H1 (cell line): ENCODE measurements around the gene EFCAB6. TPM values are rescaled to one million over a fixed set of nuclear protein-coding genes. Genes with fewer than 3 reads are reported as not detected.

Source experiments
- CEBPB ChIP-seq: IDR thresholded peaks from 2 replicates; pipeline ENCODE4 v1.6.1; 2012; ENCODE audit warnings: low read depth, low read length
- FOSL1 ChIP-seq: IDR thresholded peaks from 2 replicates; pipeline ENCODE4 v1.6.1; 2011; ENCODE audit warnings: mild to moderate bottlenecking, low read depth, low read length, moderate library complexity; ENCODE audit not compliant: insufficient read depth
- HDAC2 ChIP-seq, 2 experiments: fragments of 300-600 bp in 1 of 2; sonication (generic) in 1 of 2; IDR thresholded peaks; 2 replicates each; pipeline ENCODE4 v1.6.1; 2011 to 2012; ENCODE audit warnings: low read depth in 2 of 2, low read length in 2 of 2, mild to moderate bottlenecking in 2 of 2, moderate library complexity in 2 of 2, borderline replicate concordance in 1 of 2, inconsistent platforms in 1 of 2
- SIN3A ChIP-seq, 2 experiments: IDR thresholded peaks in 1 of 2; conservative IDR thresholded peaks in 1 of 2; 2 replicates each; pipeline ENCODE4 v1.6.1; 2011 to 2012; ENCODE audit warnings: low read length in 2 of 2, improper control_type of control experiment in 1 of 2, low read depth in 1 of 2, mild to moderate bottlenecking in 1 of 2
- polyA plus RNA-seq, 7 experiments: library from polyadenylated mRNA; depleted of rRNA in 3 of 7; stranded (reverse) in 5 of 7; unstranded in 2 of 7; fragments of >200 nt in 5 of 7; fragments of 200-250 nt in 2 of 7; gene quantifications; 1 replicate in 5 of 7; 2 replicates in 1 of 7; 4 replicates in 1 of 7; pipeline versions ENCODE4 v1.2.1 to v1.2.3, GENCODE V29; 2011 to 2013; ENCODE audit warnings: missing spikeins in 2 of 7, mixed read lengths in 2 of 7
- total RNA-seq: library from RNA; stranded (reverse); fragmentation: NEBNext Ultra II Directional; extraction: Animal tissue kit (Norgen Biotek cat#: 25700); gene quantifications from 2 replicates; pipeline ENCODE4 v1.2.1, GENCODE V29; 2021

EFCAB6 gene
- total and polyA plus RNA-seq, 2 of the 8 experiments (the other 6 are each of a cell fraction or from before 2014, with no cell fraction given), result 0.32 to 1.7 TPM

GRCh38 chr22:43508489-43508888 lies 303.6 kb downstream of the EFCAB6 start (continued):
- TF ChIP-seq SIN3A (conservative IDR thresholded peaks at IDR 0.05 in 1 of 2, IDR thresholded peaks at IDR 0.05 in 1 of 2; ENCODE audit: low read depth in 1 of 2, low read length in 2 of 2), result no peak
- no peak for TF ChIP-seq HDAC2 (IDR thresholded peaks at IDR 0.05; ENCODE audit: borderline replicate concordance in 1 of 2, low read depth in 2 of 2, low read length in 2 of 2)
- no peak for TF ChIP-seq CEBPB
- no peak for TF ChIP-seq FOSL1
- TF ChIP-seq, all 59 proteins: peak for 0
